Lower leg skin (tissue), 3 donors: ENCODE measurements around the gene SERPINB10.

Experiments used
- CTCF ChIP-seq, 3 donors: fragments of 450-650 bp; IDR thresholded peaks; one replicate each; pipeline ENCODE4 v1.5.1; 2016; ENCODE audit warnings: antibody characterized with exemption in 3 of 3, mild to moderate bottlenecking in 3 of 3, moderate library complexity in 2 of 3
- POLR2A ChIP-seq, 2 donors: fragments of 450-650 bp; IDR thresholded peaks; one replicate each; pipeline ENCODE4 v1.6.1; 2016 to 2017; ENCODE audit warnings: antibody characterized with exemption in 2 of 2, mild to moderate bottlenecking in 1 of 2, moderate library complexity in 1 of 2

DNA sequence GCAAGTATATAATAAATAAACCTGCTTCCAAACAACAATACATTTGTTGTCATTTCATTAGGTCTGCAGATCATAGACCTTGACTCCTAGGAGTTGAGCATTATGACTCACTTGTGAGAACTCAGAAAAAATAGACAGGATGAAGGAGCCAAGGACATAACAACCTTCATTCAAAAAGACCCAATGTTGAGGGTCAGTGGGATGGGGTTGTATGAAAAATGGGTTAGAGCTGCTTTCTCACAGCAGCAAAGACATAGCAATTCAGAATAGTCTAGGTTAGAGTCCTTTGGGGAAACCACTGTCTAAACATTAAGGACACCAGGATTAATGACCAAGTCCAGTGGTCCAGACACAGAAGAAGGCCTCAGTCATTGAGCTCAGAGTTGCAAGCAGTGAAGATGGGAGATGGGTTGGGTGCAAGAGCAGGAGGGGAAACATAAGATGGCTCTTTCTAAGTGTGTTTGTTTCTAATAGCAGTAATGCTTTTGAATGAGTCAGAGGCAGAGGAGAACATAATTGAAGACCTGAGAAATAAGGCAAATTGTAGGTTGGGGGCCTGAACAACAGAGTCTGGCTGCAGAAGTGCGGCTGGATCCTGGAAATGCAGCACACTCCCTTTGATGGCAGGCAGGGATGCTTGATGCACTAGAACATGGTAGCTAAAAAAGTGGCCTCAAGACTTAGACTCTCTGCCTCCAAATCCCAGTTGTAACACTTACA, 3.7 kb upstream of the SERPINB10 start:
- TF ChIP-seq CTCF (IDR thresholded peaks at IDR 0.05) (no peak), POLR2A (IDR thresholded peaks at IDR 0.05) (no peak)
